Fibroblast of pulmonary artery (primary cell): Measurements from ENCODE around the gene KRR1.

Source experiments
- DNase-seq: peaks from one replicate; pipeline ENCODE4 v3.0.0-alpha.2; 2010; ENCODE audit warnings: low read depth
- H3K4me3 ChIP-seq: replicated peaks from 2 replicates; pipeline ENCODE4 v1.5.1; 2011; ENCODE audit warnings: low read depth, mild to moderate bottlenecking, control low read depth, low read length, moderate library complexity
- TF ChIP-seq, protein P1 (sequence below): IDR thresholded peaks from 2 replicates; pipeline ENCODE4 v1.5.1; 2011; ENCODE audit warnings: mild to moderate bottlenecking, control low read depth, low read length, inconsistent platforms; ENCODE audit errors: missing control alignments

The KRR1 gene

DNA sequence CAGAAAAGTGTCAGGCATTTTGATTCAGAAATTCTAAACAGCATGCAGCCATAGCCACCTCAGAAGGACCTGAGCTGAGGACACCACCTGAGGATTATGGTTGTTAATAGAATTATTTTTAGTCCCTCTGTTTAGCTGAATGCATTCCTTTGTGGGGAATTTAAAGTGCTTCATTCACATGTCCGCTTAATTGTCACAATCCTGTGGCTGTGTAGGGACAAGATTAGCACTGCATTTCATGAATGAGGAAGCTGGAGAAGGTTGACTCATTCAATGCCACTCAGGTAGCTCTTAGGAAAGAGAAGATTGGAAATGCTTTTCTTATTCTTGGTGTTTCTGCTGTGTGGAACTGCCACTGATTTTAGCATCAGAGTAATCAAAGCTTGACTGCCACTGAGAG, 42.0 kb upstream of the KRR1 start:
- DNase-seq, result no peak
- H3K4me3 ChIP-seq, result no peak overlapping the region
- TF ChIP-seq, protein P1, sequence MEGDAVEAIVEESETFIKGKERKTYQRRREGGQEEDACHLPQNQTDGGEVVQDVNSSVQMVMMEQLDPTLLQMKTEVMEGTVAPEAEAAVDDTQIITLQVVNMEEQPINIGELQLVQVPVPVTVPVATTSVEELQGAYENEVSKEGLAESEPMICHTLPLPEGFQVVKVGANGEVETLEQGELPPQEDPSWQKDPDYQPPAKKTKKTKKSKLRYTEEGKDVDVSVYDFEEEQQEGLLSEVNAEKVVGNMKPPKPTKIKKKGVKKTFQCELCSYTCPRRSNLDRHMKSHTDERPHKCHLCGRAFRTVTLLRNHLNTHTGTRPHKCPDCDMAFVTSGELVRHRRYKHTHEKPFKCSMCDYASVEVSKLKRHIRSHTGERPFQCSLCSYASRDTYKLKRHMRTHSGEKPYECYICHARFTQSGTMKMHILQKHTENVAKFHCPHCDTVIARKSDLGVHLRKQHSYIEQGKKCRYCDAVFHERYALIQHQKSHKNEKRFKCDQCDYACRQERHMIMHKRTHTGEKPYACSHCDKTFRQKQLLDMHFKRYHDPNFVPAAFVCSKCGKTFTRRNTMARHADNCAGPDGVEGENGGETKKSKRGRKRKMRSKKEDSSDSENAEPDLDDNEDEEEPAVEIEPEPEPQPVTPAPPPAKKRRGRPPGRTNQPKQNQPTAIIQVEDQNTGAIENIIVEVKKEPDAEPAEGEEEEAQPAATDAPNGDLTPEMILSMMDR, result no peak

DNA sequence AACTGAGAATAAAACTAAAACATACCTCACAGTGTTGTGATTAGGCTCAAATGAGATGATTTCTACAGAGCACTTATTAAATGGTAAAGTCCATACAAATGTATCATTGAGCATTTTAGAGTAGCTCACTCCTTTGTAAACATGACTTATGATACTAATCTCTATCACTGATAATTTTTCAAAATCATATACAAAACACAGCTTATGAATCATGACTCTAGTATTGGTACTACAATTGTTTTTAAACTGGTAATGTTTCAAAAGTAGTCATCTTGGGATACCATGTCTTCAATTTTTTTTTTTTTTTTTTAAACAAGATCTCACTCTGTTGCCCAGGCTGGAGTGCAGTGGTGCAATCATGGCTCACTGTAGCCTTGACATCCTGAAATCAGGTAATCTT, 40.1 kb upstream of the KRR1 start:
- no peak overlapping the region for H3K4me3 ChIP-seq
- DNase-seq, result no peak
- TF ChIP-seq, protein P1, result no peak

DNA sequence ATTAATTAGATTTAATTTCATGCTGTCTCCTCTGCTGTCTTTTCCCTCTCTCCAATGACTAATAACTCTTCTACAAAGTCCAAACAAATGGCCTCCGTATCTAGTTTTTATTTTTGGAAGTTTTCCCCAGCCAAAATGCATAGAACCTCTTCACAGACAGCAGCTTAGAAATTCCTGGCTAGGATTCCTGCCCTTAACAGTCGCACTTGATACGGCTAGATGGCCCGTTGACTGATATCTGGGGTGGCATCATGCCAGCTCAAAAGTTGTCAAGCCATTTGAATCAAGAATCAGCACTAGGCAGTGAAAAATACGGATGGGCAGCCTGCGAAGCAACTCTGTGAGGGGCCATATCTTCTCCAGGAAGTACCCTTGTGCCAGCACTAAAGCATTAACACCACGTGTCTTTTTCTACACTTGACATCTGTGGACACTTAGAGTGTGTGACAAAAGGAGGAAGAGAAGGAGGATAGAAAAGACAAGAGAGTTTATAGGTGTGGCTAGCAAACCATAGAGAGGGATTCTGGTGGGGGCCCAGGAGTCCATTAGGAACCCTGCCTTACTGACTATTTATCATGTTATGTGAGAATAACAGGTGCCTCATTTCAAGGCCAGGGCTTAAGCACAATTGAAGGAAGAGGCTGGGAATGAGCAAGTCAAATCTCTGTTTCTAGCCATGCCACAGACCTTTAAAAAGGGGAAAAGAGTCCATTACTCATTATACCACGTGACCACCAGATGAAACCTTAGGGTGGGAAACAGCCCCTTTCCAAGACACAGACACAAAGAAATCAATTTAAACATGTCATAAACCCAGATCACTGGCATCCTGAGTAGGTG, 39.2 kb upstream of the KRR1 start:
- TF ChIP-seq, protein P1, result no peak
- peak; percentile 52 for DNase-seq
- no peak overlapping the region for H3K4me3 ChIP-seq

DNA sequence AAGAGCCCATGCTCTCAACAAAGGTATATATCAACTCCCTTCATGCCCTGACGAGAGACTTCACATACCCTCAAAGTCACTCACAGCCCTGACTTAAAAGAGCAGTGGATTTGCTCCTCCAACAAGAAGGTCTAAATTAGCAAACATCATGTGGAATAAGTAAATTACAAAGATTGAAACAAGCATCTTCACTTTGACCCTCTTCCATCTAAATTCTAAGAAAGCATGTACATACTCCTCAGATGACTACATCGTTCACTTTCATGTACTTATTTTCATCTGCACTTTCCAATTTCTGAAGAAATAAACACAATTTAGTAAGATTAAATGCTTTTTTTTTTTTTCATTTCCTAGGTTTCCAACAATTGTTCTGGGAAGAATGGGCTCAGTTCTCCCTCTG, 38.6 kb upstream of the KRR1 start:
- DNase-seq, result no peak
- TF ChIP-seq, protein P1, result no peak
- H3K4me3 ChIP-seq, result no peak overlapping the region

DNA sequence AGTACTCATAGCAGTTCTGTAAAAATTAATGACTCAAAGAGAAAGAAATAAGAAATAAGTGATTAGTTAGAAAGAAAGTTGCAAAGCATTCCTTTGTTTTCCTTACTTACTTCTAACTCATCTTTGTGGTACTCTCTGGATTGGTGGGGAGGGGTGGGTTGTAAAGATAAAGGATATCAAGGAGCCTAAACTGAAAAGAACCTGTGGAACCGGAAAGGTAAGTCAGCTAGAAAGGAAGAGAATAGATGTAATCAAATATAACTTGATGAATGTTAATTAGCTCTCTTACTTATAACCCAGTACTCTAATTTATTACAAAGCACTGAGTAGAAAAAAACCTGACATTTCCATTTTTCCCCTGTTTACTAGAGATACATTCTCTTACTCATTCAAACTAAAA, 37.5 kb upstream of the KRR1 start:
- no peak overlapping the region for H3K4me3 ChIP-seq
- no peak for DNase-seq
- TF ChIP-seq, protein P1, result no peak

DNA sequence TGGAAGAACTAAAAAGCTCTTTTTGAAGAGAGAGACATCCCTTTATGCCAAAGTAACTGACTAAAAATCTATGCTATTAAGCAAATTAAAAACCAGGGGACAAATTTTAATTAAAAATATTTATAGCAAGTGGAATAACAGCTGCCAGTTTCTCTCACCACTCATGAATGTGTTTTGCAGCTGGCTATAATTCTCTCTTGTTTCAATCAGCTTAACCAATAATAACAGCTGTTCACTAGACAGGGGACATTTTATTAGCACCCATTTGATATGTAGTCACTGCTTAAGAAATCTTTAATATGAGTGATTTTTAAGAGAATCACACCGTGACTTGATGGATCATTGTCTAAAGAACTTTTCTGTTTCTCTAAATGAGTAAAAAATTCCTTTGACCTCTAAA, 34.2 kb upstream of the KRR1 start:
- H3K4me3 ChIP-seq, result no peak overlapping the region
- DNase-seq, result no peak
- TF ChIP-seq, protein P1, result no peak

DNA sequence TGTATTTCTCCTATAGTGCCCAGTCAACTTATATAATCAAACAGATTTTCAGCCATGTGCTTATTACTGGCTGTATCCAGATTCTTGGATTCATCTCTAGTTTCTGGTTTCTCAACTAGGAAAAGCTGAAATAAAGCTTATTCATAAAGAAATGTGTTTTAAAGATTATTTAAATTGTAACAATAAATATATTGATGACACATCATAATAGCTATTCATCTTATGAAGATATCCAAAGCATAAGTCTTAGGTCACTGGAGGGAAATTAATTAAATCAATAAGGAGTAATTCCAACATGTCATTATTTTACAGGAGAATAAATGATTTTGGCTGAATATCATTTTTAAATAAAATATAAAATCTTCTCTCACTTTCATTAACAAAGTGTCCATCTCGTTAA, 32.1 kb upstream of the KRR1 start:
- no peak overlapping the region for H3K4me3 ChIP-seq
- TF ChIP-seq, protein P1, result no peak
- no peak for DNase-seq
